H1 (cell line): ENCODE measurements around the gene BDKRB1. TPM values are rescaled to one million over a fixed set of nuclear protein-coding genes. Genes with fewer than 3 reads are reported as not detected.

Source experiments
- CTCF ChIA-PET: fragments of 300-600 bp; sonication (Branson Sonifier 250); formaldehyde crosslinking; loops from one replicate; lab custom pipeline; 2021; ENCODE audit not compliant: partially characterized antibody; lab: Charles Lee
- POLR2A ChIA-PET: fragments of 300-600 bp; sonication (Branson Sonifier 250); formaldehyde crosslinking; loops from one replicate; lab custom pipeline; 2021; ENCODE audit warnings: inconsistent platforms; ENCODE audit not compliant: partially characterized antibody; lab: Charles Lee
- DNase-seq, 2 experiments: peaks; one replicate each; pipeline versions ENCODE4 v3.0.0 to v3.0.0-alpha.2; 2010 to 2022; ENCODE audit warnings: low spot score in 2 of 2, low read depth in 1 of 2, mixed read lengths in 1 of 2
- FAIRE-seq: peaks from 2 replicates; lab custom pipeline; 2011; peaks lifted over from hg19 to GRCh38; lab: Jason Lieb, UNC
- H2AFZ ChIP-seq: 2 replicates; pipeline ENCODE4 v1.8.1; 2012; ENCODE audit warnings: low read length, inconsistent platforms
- H2AK5ac ChIP-seq: 2 replicates; pipeline ENCODE4 v1.6.1; 2013; ENCODE audit warnings: low read depth, low read length
- H2BK120ac ChIP-seq: replicated peaks from 2 replicates; pipeline ENCODE3; 2013; ENCODE audit warnings: low read depth, low read length, inconsistent platforms
- H2BK12ac ChIP-seq: 2 replicates; pipeline ENCODE4 v1.6.1; 2013; ENCODE audit warnings: low read depth, low read length
- H2BK15ac ChIP-seq: 2 replicates; pipeline ENCODE4 v1.6.1; 2013; ENCODE audit warnings: low read length
- H2BK20ac ChIP-seq: 2 replicates; pipeline ENCODE4 v1.6.1; 2013; ENCODE audit warnings: low read length
- H2BK5ac ChIP-seq: 2 replicates; pipeline ENCODE4 v1.6.1; 2013; ENCODE audit warnings: low read depth, low read length
- H3K14ac ChIP-seq: 2 replicates; pipeline ENCODE4 v1.6.1; 2013; ENCODE audit warnings: inconsistent platforms; ENCODE audit not compliant: insufficient read length
- H3K18ac ChIP-seq: 2 replicates; pipeline ENCODE4 v1.6.1; 2013; ENCODE audit warnings: low read length; ENCODE audit errors: extremely low read depth
- H3K23ac ChIP-seq: 2 replicates; pipeline ENCODE4 v1.6.1; 2013; ENCODE audit warnings: inconsistent platforms; ENCODE audit not compliant: insufficient read length
- H3K23me2 ChIP-seq: 2 replicates; pipeline ENCODE4 v1.6.1; 2013; ENCODE audit warnings: low read depth, low read length
- H3K27ac ChIP-seq: 2 replicates; pipeline ENCODE4 v1.6.1; 2011; ENCODE audit warnings: low read depth, low read length, inconsistent platforms
- H3K27me3 ChIP-seq, 4 experiments: replicated peaks in 1 of 4; 1 replicate in 1 of 4; 2 replicates in 3 of 4; pipeline versions ENCODE4 v1.6.1 to v1.8.1; 2011 to 2013; ENCODE audit warnings: low read length in 3 of 4, mild to moderate bottlenecking in 3 of 4, inconsistent platforms in 2 of 4, mixed read lengths in 2 of 4, moderate library complexity in 1 of 4; ENCODE audit not compliant: control insufficient read depth in 3 of 4, insufficient read depth in 3 of 4; ENCODE audit errors: extremely low read depth in 1 of 4
- H3K36me3 ChIP-seq, 4 experiments: 2 replicates each; pipeline versions ENCODE4 v1.6.1 to v1.8.1; 2011 to 2013; ENCODE audit warnings: mild to moderate bottlenecking in 4 of 4, low read length in 3 of 4, moderate library complexity in 2 of 4, control low read depth in 1 of 4, inconsistent platforms in 1 of 4; ENCODE audit not compliant: insufficient read depth in 4 of 4, control insufficient read depth in 2 of 4
- H3K4ac ChIP-seq: replicated peaks from 2 replicates; pipeline ENCODE3; 2013; ENCODE audit warnings: low read length, low read depth, mixed read lengths, inconsistent platforms; ENCODE audit not compliant: insufficient read length
- H3K4me1 ChIP-seq, 4 experiments: replicated peaks in 1 of 4; 1 replicate in 1 of 4; 2 replicates in 3 of 4; pipeline versions ENCODE4 v1.6.1 to v1.8.1; 2011 to 2013; ENCODE audit warnings: low read length in 3 of 4, inconsistent platforms in 2 of 4, mixed read lengths in 1 of 4; ENCODE audit not compliant: insufficient read depth in 4 of 4, control insufficient read depth in 3 of 4
- H3K4me2 ChIP-seq, 2 experiments: 2 replicates each; pipeline versions ENCODE4 v1.6.1 to v1.8.1; 2011 to 2013; ENCODE audit warnings: low read depth in 2 of 2, low read length in 2 of 2, control low read depth in 1 of 2, inconsistent platforms in 1 of 2, mild to moderate bottlenecking in 1 of 2; ENCODE audit not compliant: insufficient read depth in 1 of 2
- H3K4me3 ChIP-seq, 4 experiments: fragments of 200-600, 300-600 bp in 1 of 4; sonication (generic), shearing (Covaris generic), sonication (Bioruptor Twin) in 1 of 4; 2 replicates each; pipeline versions ENCODE4 v1.5.1 to v1.8.1; 2011 to 2016; ENCODE audit warnings: low read length in 4 of 4, low read depth in 3 of 4, control low read depth in 2 of 4, inconsistent platforms in 2 of 4, mild to moderate bottlenecking in 2 of 4, mixed read lengths in 1 of 4, moderate library complexity in 1 of 4; ENCODE audit not compliant: insufficient read depth in 2 of 4; ENCODE audit errors: extremely low read depth in 1 of 4
- H3K56ac ChIP-seq: replicated peaks from 2 replicates; pipeline ENCODE3; 2013; ENCODE audit warnings: low read depth, mild to moderate bottlenecking, mixed read lengths, low read length, inconsistent platforms; ENCODE audit not compliant: insufficient read length
- H3K79me1 ChIP-seq: 2 replicates; pipeline ENCODE4 v1.6.1; 2013; ENCODE audit warnings: low read depth, low read length, control low read depth
- H3K79me2 ChIP-seq, 2 experiments: 2 replicates each; pipeline versions ENCODE4 v1.6.1 to v1.8.1; 2012 to 2013; ENCODE audit warnings: low read length in 2 of 2, mild to moderate bottlenecking in 2 of 2, inconsistent platforms in 1 of 2; ENCODE audit not compliant: insufficient read depth in 2 of 2, control insufficient read depth in 1 of 2
- H3K9ac ChIP-seq, 4 experiments: replicated peaks in 1 of 4; 1 replicate in 1 of 4; 2 replicates in 3 of 4; pipeline versions ENCODE4 v1.6.1 to v1.8.1; 2011 to 2013; ENCODE audit warnings: low read depth in 3 of 4, low read length in 3 of 4, control low read depth in 2 of 4, mild to moderate bottlenecking in 2 of 4, moderate library complexity in 2 of 4, inconsistent platforms in 1 of 4; ENCODE audit errors: extremely low read depth in 1 of 4
- H3K9me3 ChIP-seq, 2 experiments: 2 replicates each; pipeline versions ENCODE4 v1.6.1 to v1.8.1; 2012 to 2013; ENCODE audit warnings: mild to moderate bottlenecking in 2 of 2, moderate library complexity in 2 of 2, control low read depth in 1 of 2, inconsistent platforms in 1 of 2, low read depth in 1 of 2, low read length in 1 of 2, mixed read lengths in 1 of 2; ENCODE audit not compliant: insufficient read depth in 2 of 2
- H4K20me1 ChIP-seq, 2 experiments: replicated peaks in 1 of 2; 2 replicates each; pipeline versions ENCODE3 to v1.8.1; 2011 to 2013; ENCODE audit warnings: inconsistent platforms in 2 of 2, low read length in 2 of 2, mild to moderate bottlenecking in 1 of 2; ENCODE audit not compliant: insufficient read depth in 2 of 2, control insufficient read depth in 1 of 2
- H4K5ac ChIP-seq: 2 replicates; pipeline ENCODE4 v1.6.1; 2013; ENCODE audit warnings: low read length, low read depth, mixed read lengths, inconsistent platforms; ENCODE audit not compliant: insufficient read length
- H4K8ac ChIP-seq: 2 replicates; pipeline ENCODE4 v1.8.0; 2013; ENCODE audit warnings: mild to moderate bottlenecking, moderate library complexity, low read length, inconsistent platforms; ENCODE audit not compliant: insufficient read depth; ENCODE audit errors: extremely low read depth
- H4K91ac ChIP-seq: replicated peaks from 2 replicates; pipeline ENCODE3; 2013; ENCODE audit warnings: low read length, mixed read lengths, inconsistent platforms; ENCODE audit not compliant: insufficient read length
- CHD1 ChIP-seq: IDR thresholded peaks from 2 replicates; pipeline ENCODE4 v1.6.1; 2012; ENCODE audit warnings: low read depth, low read length, improper control_type of control experiment
- HDAC6 ChIP-seq: IDR thresholded peaks from one replicate; pipeline ENCODE4 v1.7.1; 2012; ENCODE audit warnings: low read depth, mild to moderate bottlenecking, inconsistent platforms, low read length, moderate library complexity
- NRF1 ChIP-seq: IDR thresholded peaks from 2 replicates; pipeline ENCODE4 v1.6.1; 2011; ENCODE audit warnings: mild to moderate bottlenecking, low read depth, low read length, improper control_type of control experiment
- WGBS, 2 experiments: shearing (Covaris generic) in 1 of 2; methylation state at CpG; one replicate each; pipeline versions ENCODE4 v1.1.6 to v1.1.7; 2013 to 2015; ENCODE audit warnings: low lambda C conversion rate in 2 of 2, mixed read lengths in 2 of 2, inconsistent platforms in 1 of 2, low coverage in 1 of 2, missing lambda C conversion rate in 1 of 2; ENCODE audit not compliant: insufficient replicate concordance in 2 of 2, insufficient coverage in 1 of 2, insufficient read length in 1 of 2; ENCODE audit errors: extremely low coverage in 1 of 2, missing lambda C conversion rate in 1 of 2; 5-methylcytosine and 5-hydroxymethylcytosine counted together
- polyA plus RNA-seq, 7 experiments: library from polyadenylated mRNA; depleted of rRNA in 3 of 7; stranded (reverse) in 5 of 7; unstranded in 2 of 7; fragments of >200 nt in 5 of 7; fragments of 200-250 nt in 2 of 7; gene quantifications; 1 replicate in 5 of 7; 2 replicates in 1 of 7; 4 replicates in 1 of 7; pipeline versions ENCODE4 v1.2.1 to v1.2.3, GENCODE V29; 2011 to 2013; ENCODE audit warnings: missing spikeins in 2 of 7, mixed read lengths in 2 of 7
- total RNA-seq: library from RNA; stranded (reverse); fragmentation: NEBNext Ultra II Directional; extraction: Animal tissue kit (Norgen Biotek cat#: 25700); gene quantifications from 2 replicates; pipeline ENCODE4 v1.2.1, GENCODE V29; 2021

Gene BDKRB1
- total and polyA plus RNA-seq, 2 of the 8 experiments (the other 6 are each of a cell fraction or from before 2014, with no cell fraction given): 0.27 TPM; not detected in 1

DNA sequence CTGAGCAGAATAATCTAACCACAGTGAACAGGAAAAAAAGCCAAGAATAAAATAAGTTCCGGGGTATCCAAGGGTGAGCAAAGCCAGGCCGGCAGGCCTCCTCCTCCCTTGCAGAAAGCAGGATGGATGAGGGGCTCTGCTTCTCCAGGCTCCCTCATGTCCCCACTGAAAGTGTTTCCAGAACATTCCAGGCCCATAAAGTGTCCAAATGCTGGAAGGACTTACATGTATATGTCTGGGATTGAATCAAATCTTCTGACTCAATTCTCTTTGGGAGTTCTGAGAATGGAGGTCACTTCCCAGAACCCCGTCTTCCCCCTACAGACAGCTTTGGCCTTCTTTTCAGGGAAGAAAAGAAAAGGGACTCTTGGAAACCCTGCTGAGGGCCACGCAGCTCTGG lies 25.0 kb upstream of the BDKRB1 start:
- 81% methylated on average over 4 of the region's 4 CpGs; no CpG with 5 or more reads in 1 of the 2 experiments for WGBS, 2 experiments
- Histone ChIP-seq H4K91ac (no peak overlapping the region), H3K4ac (no peak overlapping the region), H3K18ac (no peak overlapping the region), H2BK12ac (no peak overlapping the region), H2AFZ (no peak overlapping the region), H4K5ac (no peak overlapping the region), H2BK120ac (no peak overlapping the region), H3K36me3 (no peaks in the 10 kb centered on the region), H3K23ac (no peak overlapping the region), H2BK20ac (no peak overlapping the region), H3K27ac (no peak overlapping the region), H3K4me1 (peaks cover 0 to 5% (median 0%) of the 10 kb centered on the region in 4 experiments; a peak in 1 of 7 replicates), H2AK5ac (no peak overlapping the region), H4K20me1 (no peaks in the 10 kb centered on the region), H3K23me2 (no peaks in the 10 kb centered on the region), H4K8ac (no peak overlapping the region), H3K4me2 (no peak overlapping the region), H3K9me3 (peaks cover 4 to 6% of the 10 kb centered on the region in 2 experiments; a peak in 2 of 4 replicates), H3K4me3 (no peak overlapping the region), H3K27me3 (no peaks in the 10 kb centered on the region), H3K56ac (no peak overlapping the region), H3K9ac (no peak overlapping the region), H2BK5ac (no peak overlapping the region), H3K79me2 (no peaks in the 10 kb centered on the region), H3K79me1 (no peaks in the 10 kb centered on the region), H2BK15ac (no peak overlapping the region), H3K14ac (no peak overlapping the region)
- FAIRE-seq: no peak
- no peak for DNase-seq
- CTCF ChIA-PET: interaction anchor here (1.4 to 1.5 kb wide), 2 partner anchors 12 to 132 kb away, joined by 4 to 5 read pairs; no protein-coding TSS in a partner anchor
- no peak for TF ChIP-seq CHD1
- TF ChIP-seq NRF1: no peak
- TF ChIP-seq HDAC6: no peak
- POLR2A ChIA-PET: no interaction called here
